K562 (cell line): ENCODE results near the gene SEPTIN1. TPM values are rescaled to one million over a fixed set of nuclear protein-coding genes. Genes with fewer than 3 reads are reported as not detected.

Experiments used
- ARHGAP35 ChIP-seq: fragments of 450-650 bp; IDR thresholded peaks from 2 replicates; pipeline ENCODE4 v1.6.1; 2018; ENCODE audit not compliant: partially characterized antibody
- HDGF ChIP-seq: fragments of 450-650 bp; IDR thresholded peaks from 2 replicates; pipeline ENCODE4 v1.6.1; 2016
- HMBOX1 ChIP-seq: sonication (generic); IDR thresholded peaks from 2 replicates; pipeline ENCODE4 v1.6.1; 2016
- HMGN3 ChIP-seq: IDR thresholded peaks from 2 replicates; pipeline ENCODE4 v1.6.1; 2011; ENCODE audit warnings: borderline replicate concordance, low read depth, mild to moderate bottlenecking, mixed read lengths, low read length; ENCODE audit not compliant: insufficient read length; ENCODE audit errors: extremely low read depth
- MEF2D ChIP-seq: conservative IDR thresholded peaks from 2 replicates; pipeline ENCODE4 v1.6.1; 2016; ENCODE audit warnings: low read depth, missing genetic modification characterization, missing compliant biosample characterization
- MTA2 ChIP-seq: fragments of 450-650 bp; IDR thresholded peaks from 2 replicates; pipeline ENCODE4 v1.6.1; 2016; ENCODE audit warnings: low read depth
- PML ChIP-seq: IDR thresholded peaks from 2 replicates; pipeline ENCODE4 v1.6.1; 2012; ENCODE audit warnings: low read length, inconsistent platforms
- PTTG1 ChIP-seq: fragments of 450-650 bp; IDR thresholded peaks from 2 replicates; pipeline ENCODE4 v1.6.1; 2016; ENCODE audit warnings: low read depth, mild to moderate bottlenecking, missing genetic modification characterization, missing compliant biosample characterization
- RBM34 ChIP-seq: fragments of 200-400 bp; formaldehyde crosslinking; IDR thresholded peaks from 2 replicates; pipeline ENCODE4 v1.6.1; 2018; ENCODE audit warnings: low read length, borderline replicate concordance; ENCODE audit not compliant: insufficient read depth
- RBM39 ChIP-seq: fragments of 200-400 bp; formaldehyde crosslinking; optimal IDR thresholded peaks from 2 replicates; pipeline ENCODE3; 2018; ENCODE audit warnings: low read depth, low read length
- ZNF12 ChIP-seq: sonication (generic); formaldehyde crosslinking; IDR thresholded peaks from 2 replicates; pipeline ENCODE4 v1.4.0; 2020; ENCODE audit warnings: mild to moderate bottlenecking, missing genetic modification reagents
- ZNF134 ChIP-seq: fragments of 250-450 bp; sonication (Bioruptor Pico); conservative IDR thresholded peaks from 2 replicates; pipeline ENCODE4 v1.4.0; 2020
- ZNF561 ChIP-seq: fragments of 450-650 bp; formaldehyde crosslinking; conservative IDR thresholded peaks from 2 replicates; pipeline ENCODE4 v1.4.0; 2020; ENCODE audit warnings: mild to moderate bottlenecking, moderate library complexity
- polyA plus RNA-seq, 8 experiments: library from polyadenylated mRNA; depleted of rRNA in 4 of 8; stranded (reverse) in 5 of 8; unstranded in 3 of 8; fragments of >200 nt; fragmentation: Nextera tagmentation in 2 of 8; fragmentation: Illumina TruSeq in 1 of 8; extraction: Ambion mirVana in 2 of 8; extraction: Trizol in 1 of 8; gene quantifications; 2 replicates each; pipeline versions ENCODE4 v1.2.1 to v1.2.3, GENCODE V29; 2011 to 2014; ENCODE audit warnings: inconsistent platforms in 1 of 8, missing spikeins in 1 of 8
- total RNA-seq, 7 experiments: library from RNA; depleted of rRNA in 6 of 7; stranded (reverse); fragments of >200 nt in 6 of 7; fragmentation: Illumina TruSeq in 2 of 7; extraction: Trizol in 2 of 7; gene quantifications; 2 replicates each; pipeline versions ENCODE4 v1.2.1 to v1.2.3, GENCODE V29; 2011 to 2021; ENCODE audit warnings: low replicate concordance in 1 of 7
- TF ChIP-seq, protein P1 (sequence below), 2 experiments: fragments of 450-650 bp in 1 of 2; sonication (generic) in 1 of 2; formaldehyde crosslinking in 1 of 2; IDR thresholded peaks; 2 replicates each; pipeline versions ENCODE4 v1.7.1 to v1.9.0; 2016 to 2022; ENCODE audit warnings: inconsistent platforms in 1 of 2, mild to moderate bottlenecking in 1 of 2, missing genetic modification reagents in 1 of 2
- TF ChIP-seq, protein P2 (sequence below), 3 experiments: IDR thresholded peaks in 2 of 3; conservative IDR thresholded peaks in 1 of 3; 2 replicates each; pipeline ENCODE4 v1.5.1; 2011 to 2012; ENCODE audit warnings: low read length in 3 of 3, mild to moderate bottlenecking in 3 of 3, control low read depth in 2 of 3, improper control_type of control experiment in 1 of 3, inconsistent platforms in 1 of 3, low read depth in 1 of 3, mixed read lengths in 1 of 3, moderate library complexity in 1 of 3; ENCODE audit not compliant: insufficient read depth in 2 of 3
- TF ChIP-seq, protein P3 (sequence below): fragments of 450-650 bp; IDR thresholded peaks from 2 replicates; pipeline ENCODE4 v1.6.1; 2014; ENCODE audit warnings: low read depth, mild to moderate bottlenecking, moderate library complexity, borderline replicate concordance

Gene SEPTIN1
- total and polyA plus RNA-seq, 9 of the 15 experiments (the other 6 are each of a cell fraction or from before 2014, with no cell fraction given): 0.23 to 5.6 (median 1.7) TPM; not detected in 1

GRCh38 chr16:30374538-30374937 lies 7.8 kb downstream of the SEPTIN1 start, which contains the start of gene MYL11 (continued):
- TF ChIP-seq, protein P1, sequence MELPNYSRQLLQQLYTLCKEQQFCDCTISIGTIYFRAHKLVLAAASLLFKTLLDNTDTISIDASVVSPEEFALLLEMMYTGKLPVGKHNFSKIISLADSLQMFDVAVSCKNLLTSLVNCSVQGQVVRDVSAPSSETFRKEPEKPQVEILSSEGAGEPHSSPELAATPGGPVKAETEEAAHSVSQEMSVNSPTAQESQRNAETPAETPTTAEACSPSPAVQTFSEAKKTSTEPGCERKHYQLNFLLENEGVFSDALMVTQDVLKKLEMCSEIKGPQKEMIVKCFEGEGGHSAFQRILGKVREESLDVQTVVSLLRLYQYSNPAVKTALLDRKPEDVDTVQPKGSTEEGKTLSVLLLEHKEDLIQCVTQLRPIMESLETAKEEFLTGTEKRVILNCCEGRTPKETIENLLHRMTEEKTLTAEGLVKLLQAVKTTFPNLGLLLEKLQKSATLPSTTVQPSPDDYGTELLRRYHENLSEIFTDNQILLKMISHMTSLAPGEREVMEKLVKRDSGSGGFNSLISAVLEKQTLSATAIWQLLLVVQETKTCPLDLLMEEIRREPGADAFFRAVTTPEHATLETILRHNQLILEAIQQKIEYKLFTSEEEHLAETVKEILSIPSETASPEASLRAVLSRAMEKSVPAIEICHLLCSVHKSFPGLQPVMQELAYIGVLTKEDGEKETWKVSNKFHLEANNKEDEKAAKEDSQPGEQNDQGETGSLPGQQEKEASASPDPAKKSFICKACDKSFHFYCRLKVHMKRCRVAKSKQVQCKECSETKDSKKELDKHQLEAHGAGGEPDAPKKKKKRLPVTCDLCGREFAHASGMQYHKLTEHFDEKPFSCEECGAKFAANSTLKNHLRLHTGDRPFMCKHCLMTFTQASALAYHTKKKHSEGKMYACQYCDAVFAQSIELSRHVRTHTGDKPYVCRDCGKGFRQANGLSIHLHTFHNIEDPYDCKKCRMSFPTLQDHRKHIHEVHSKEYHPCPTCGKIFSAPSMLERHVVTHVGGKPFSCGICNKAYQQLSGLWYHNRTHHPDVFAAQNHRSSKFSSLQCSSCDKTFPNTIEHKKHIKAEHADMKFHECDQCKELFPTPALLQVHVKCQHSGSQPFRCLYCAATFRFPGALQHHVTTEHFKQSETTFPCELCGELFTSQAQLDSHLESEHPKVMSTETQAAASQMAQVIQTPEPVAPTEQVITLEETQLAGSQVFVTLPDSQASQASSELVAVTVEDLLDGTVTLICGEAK (IDR thresholded peaks at IDR 0.05): no peak
- TF ChIP-seq, protein P1 (CRISPR knock-in tag; IDR thresholded peaks at IDR 0.05): no peak
- no peak for TF ChIP-seq MTA2
- TF ChIP-seq ZNF134 (CRISPR knock-in tag): no peak
- no peak for TF ChIP-seq ZNF12
- TF ChIP-seq ARHGAP35: no peak
- no peak for TF ChIP-seq MEF2D (tag)
- no peak for TF ChIP-seq HMBOX1
- no peak for TF ChIP-seq HDGF
- no peak for TF ChIP-seq PML
- TF ChIP-seq HMGN3: no peak
- no peak for TF ChIP-seq RBM39
- TF ChIP-seq ZNF561: no peak
- no peak for TF ChIP-seq RBM34
- TF ChIP-seq, protein P2, sequence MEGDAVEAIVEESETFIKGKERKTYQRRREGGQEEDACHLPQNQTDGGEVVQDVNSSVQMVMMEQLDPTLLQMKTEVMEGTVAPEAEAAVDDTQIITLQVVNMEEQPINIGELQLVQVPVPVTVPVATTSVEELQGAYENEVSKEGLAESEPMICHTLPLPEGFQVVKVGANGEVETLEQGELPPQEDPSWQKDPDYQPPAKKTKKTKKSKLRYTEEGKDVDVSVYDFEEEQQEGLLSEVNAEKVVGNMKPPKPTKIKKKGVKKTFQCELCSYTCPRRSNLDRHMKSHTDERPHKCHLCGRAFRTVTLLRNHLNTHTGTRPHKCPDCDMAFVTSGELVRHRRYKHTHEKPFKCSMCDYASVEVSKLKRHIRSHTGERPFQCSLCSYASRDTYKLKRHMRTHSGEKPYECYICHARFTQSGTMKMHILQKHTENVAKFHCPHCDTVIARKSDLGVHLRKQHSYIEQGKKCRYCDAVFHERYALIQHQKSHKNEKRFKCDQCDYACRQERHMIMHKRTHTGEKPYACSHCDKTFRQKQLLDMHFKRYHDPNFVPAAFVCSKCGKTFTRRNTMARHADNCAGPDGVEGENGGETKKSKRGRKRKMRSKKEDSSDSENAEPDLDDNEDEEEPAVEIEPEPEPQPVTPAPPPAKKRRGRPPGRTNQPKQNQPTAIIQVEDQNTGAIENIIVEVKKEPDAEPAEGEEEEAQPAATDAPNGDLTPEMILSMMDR (IDR thresholded peaks at IDR 0.05 in 2 of 3, conservative IDR thresholded peaks at IDR 0.05 in 1 of 3; ENCODE audit: insufficient read depth in 2 of 3, low read depth in 1 of 3, low read length in 3 of 3): no peak
- TF ChIP-seq PTTG1 (tag): no peak
- TF ChIP-seq, protein P3, sequence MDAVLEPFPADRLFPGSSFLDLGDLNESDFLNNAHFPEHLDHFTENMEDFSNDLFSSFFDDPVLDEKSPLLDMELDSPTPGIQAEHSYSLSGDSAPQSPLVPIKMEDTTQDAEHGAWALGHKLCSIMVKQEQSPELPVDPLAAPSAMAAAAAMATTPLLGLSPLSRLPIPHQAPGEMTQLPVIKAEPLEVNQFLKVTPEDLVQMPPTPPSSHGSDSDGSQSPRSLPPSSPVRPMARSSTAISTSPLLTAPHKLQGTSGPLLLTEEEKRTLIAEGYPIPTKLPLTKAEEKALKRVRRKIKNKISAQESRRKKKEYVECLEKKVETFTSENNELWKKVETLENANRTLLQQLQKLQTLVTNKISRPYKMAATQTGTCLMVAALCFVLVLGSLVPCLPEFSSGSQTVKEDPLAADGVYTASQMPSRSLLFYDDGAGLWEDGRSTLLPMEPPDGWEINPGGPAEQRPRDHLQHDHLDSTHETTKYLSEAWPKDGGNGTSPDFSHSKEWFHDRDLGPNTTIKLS: no peak
